ENCODE measurements around the gene PPP2R5C.

DNA sequence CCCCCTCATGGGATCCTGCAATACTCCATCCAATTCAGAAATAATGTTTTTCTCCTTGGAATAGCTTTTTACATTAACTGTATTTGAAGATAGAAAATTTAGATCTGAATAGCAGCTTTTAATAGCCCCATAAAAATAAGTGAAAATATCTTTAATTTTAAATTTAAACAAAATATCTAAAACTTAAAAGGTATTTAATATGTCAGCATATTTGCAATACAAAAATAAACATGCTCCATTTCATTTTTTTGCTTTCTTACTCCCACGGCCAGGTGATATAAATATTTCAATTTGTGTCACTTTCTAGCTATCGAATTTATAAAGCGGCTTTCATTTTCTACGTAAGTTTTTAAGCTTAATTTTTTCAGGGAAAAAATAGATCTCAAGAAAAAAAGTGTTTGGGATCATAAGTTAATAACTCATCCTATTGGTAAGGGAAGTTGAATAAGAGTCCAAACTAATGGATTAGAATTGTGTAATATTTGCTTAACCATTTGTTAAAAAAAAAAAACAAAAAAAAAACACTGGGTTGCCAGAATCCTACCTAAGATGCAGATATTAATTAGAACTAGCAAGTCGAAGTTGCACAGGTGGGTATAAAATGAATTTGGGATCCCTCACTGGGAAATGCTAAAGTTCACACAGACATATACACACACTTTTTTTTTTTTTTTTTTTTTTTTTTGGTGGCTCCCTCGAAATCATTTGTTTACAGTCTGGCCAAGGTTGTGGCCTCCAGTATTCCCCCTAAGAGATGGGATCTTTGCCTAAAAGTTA lies 47.6 kb downstream of the PPP2R5C start:
- TF ChIP-seq POLR2A (IDR thresholded peaks at IDR 0.05) = no peak
- TF ChIP-seq, protein P1, sequence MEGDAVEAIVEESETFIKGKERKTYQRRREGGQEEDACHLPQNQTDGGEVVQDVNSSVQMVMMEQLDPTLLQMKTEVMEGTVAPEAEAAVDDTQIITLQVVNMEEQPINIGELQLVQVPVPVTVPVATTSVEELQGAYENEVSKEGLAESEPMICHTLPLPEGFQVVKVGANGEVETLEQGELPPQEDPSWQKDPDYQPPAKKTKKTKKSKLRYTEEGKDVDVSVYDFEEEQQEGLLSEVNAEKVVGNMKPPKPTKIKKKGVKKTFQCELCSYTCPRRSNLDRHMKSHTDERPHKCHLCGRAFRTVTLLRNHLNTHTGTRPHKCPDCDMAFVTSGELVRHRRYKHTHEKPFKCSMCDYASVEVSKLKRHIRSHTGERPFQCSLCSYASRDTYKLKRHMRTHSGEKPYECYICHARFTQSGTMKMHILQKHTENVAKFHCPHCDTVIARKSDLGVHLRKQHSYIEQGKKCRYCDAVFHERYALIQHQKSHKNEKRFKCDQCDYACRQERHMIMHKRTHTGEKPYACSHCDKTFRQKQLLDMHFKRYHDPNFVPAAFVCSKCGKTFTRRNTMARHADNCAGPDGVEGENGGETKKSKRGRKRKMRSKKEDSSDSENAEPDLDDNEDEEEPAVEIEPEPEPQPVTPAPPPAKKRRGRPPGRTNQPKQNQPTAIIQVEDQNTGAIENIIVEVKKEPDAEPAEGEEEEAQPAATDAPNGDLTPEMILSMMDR (IDR thresholded peaks at IDR 0.05) = no peak

Data from uterus (tissue), 2 donors.